Measurements from ENCODE around the gene GFER. TPM values are rescaled to one million over a fixed set of nuclear protein-coding genes. Genes with fewer than 3 reads are reported as not detected.

The GFER gene
- total RNA-seq, 4 donors from 2014 or later = 5.6 to 30.4 (median 13.6) TPM

GRCh38 chr16:1944612-1945199, 39.3 kb upstream of the GFER start:
- intact Hi-C loops (cut with DNase I) = no loop called here
- H3K9me3 ChIP-seq = no peaks in the 10 kb centered on the region
- peaks cover 9 to 18% (median 12%) of the 10 kb centered on the region in 3 donors for H3K36me3 ChIP-seq
- no peak overlapping the region for H3K27ac ChIP-seq
- peaks cover 13 to 35% (median 17%) of the 10 kb centered on the region in 3 donors for H3K4me1 ChIP-seq
- DNase-seq = no peak
- no peak for TF ChIP-seq POLR2A (IDR thresholded peaks at IDR 0.05)
- no peak for TF ChIP-seq CTCF (IDR thresholded peaks at IDR 0.05)
- 89 to 91% methylated on average over 8 to 10 of the region's 21 CpGs for WGBS, 2 donors
- H3K4me3 ChIP-seq = no peak overlapping the region
- H3K27me3 ChIP-seq = no peaks in the 10 kb centered on the region

GRCh38 chr16:1945559-1946391, 38.2 kb upstream of the GFER start:
- H3K4me3 ChIP-seq = no peak overlapping the region
- intact Hi-C loops (cut with DNase I) = no loop called here
- H3K4me1 ChIP-seq = peaks cover 13 to 40% (median 21%) of the 10 kb centered on the region in 3 donors
- TF ChIP-seq POLR2A (IDR thresholded peaks at IDR 0.05) (no peak), CTCF (IDR thresholded peaks at IDR 0.05) (no peak)
- no peaks in the 10 kb centered on the region for H3K27me3 ChIP-seq
- no peak overlapping the region for H3K27ac ChIP-seq
- H3K9me3 ChIP-seq = no peaks in the 10 kb centered on the region
- 80 to 97% methylated on average over 6 to 8 of the region's 19 CpGs for WGBS, 2 donors
- peaks cover under 1 to 7% (median 6%) of the 10 kb centered on the region in 3 donors for H3K36me3 ChIP-seq
- DNase-seq = no peak

- DNase-seq = no peak
- Histone ChIP-seq H3K4me3 (no peak overlapping the region), H3K27ac (no peak overlapping the region), H3K4me1 (peaks cover 8 to 35% (median 13%) of the 10 kb centered on the region in 3 donors), H3K27me3 (no peaks in the 10 kb centered on the region), H3K36me3 (no peaks in the 10 kb centered on the region), H3K9me3 (no peaks in the 10 kb centered on the region)
- TF ChIP-seq CTCF (IDR thresholded peaks at IDR 0.05) (no peak), POLR2A (IDR thresholded peaks at IDR 0.05) (no peak)
- WGBS, 2 donors = 85 to 93% methylated on average over 12 to 16 of the region's 38 CpGs
- intact Hi-C loops (cut with DNase I) = no loop called here
Observed at GRCh38 chr16:1946495-1947368, 37.3 kb upstream of the GFER start.

GRCh38 chr16:1947369-1947670, 36.7 kb upstream of the GFER start:
- H3K27ac ChIP-seq = no peak overlapping the region
- DNase-seq = no peak
- intact Hi-C loops (cut with DNase I) = no loop called here
- no peak for TF ChIP-seq POLR2A (IDR thresholded peaks at IDR 0.05)
- H3K9me3 ChIP-seq = no peaks in the 10 kb centered on the region
- no peaks in the 10 kb centered on the region for H3K27me3 ChIP-seq
- H3K4me1 ChIP-seq = peaks cover 2 to 29% (median 8%) of the 10 kb centered on the region in 3 donors
- H3K4me3 ChIP-seq = no peak overlapping the region
- H3K36me3 ChIP-seq = no peaks in the 10 kb centered on the region
- WGBS, 2 donors = 72 to 100% methylated on average over 2 to 9 of the region's 9 CpGs

GRCh38 chr16:1949507-1949906, 34.5 kb upstream of the GFER start:
- WGBS, 2 donors = 59 to 68% methylated on average over 2 to 3 of the region's 11 CpGs
- H3K27me3 ChIP-seq = no peaks in the 10 kb centered on the region
- peaks cover 0 to 23% (median 10%) of the 10 kb centered on the region in 3 donors for H3K4me1 ChIP-seq
- TF ChIP-seq CTCF (IDR thresholded peaks at IDR 0.05) (no peak), POLR2A (IDR thresholded peaks at IDR 0.05) (no peak)
- intact Hi-C loops (cut with DNase I) = no loop called here
- no peaks in the 10 kb centered on the region for H3K9me3 ChIP-seq
- no peak overlapping the region for H3K27ac ChIP-seq
- DNase-seq = no peak
- H3K4me3 ChIP-seq = no peak overlapping the region
- no peaks in the 10 kb centered on the region for H3K36me3 ChIP-seq
